ENCODE measurements around the gene GPR137B. TPM values are rescaled to one million over a fixed set of nuclear protein-coding genes. Genes with fewer than 3 reads are reported as not detected.

The GPR137B gene
- total and polyA plus RNA-seq, 2 of the 4 experiments (the other 2 are of a cell fraction), result 4.5 to 12.3 TPM

GRCh38 chr1:236112332-236112627, 30.1 kb upstream of the GPR137B start:
- no CpG with 5 or more reads among the region's 6 CpGs for WGBS, 2 experiments (ENCODE audit: extremely low coverage in 2 of 2, insufficient read length in 1 of 2)
- Histone ChIP-seq H4K5ac (ENCODE audit: low read depth, low read length) (no peak overlapping the region), H4K91ac (ENCODE audit: insufficient read depth, low read depth, low read length) (no peak overlapping the region), H3K23ac (ENCODE audit: low read depth, low read length) (no peak overlapping the region), H2AK9ac (replicated peaks; ENCODE audit: low read depth, low read length, poor library complexity) (no peak overlapping the region), H2AK5ac (ENCODE audit: low read depth, low read length) (no peak overlapping the region), H3K14ac (replicated peaks; ENCODE audit: low read depth, low read length) (no peak overlapping the region), H2BK5ac (ENCODE audit: low read depth, low read length, poor library complexity, severe bottlenecking) (no peak overlapping the region), H3K56ac (ENCODE audit: extremely low read depth, insufficient read depth, low read length) (no peak overlapping the region), H2BK120ac (ENCODE audit: low read depth, low read length) (no peak overlapping the region), H3K79me1 (ENCODE audit: low read depth in 1 of 2, low read length in 2 of 2) (no peaks in the 10 kb centered on the region), H3K4me2 (ENCODE audit: low read depth, low read length) (no peak overlapping the region), H3K27ac (ENCODE audit: insufficient read depth, low read length) (no peak overlapping the region), H3K9me1 (ENCODE audit: insufficient read depth, low read length) (no peaks in the 10 kb centered on the region), H2BK20ac (ENCODE audit: low read depth, low read length) (no peak overlapping the region), H3K4me1 (ENCODE audit: control insufficient read depth, insufficient read depth, low read length) (no peaks in the 10 kb centered on the region), H3K4ac (ENCODE audit: low read depth, low read length) (no peak overlapping the region), H3K27me3 (ENCODE audit: control insufficient read depth, insufficient read depth, low read length) (no peaks in the 10 kb centered on the region; the same call in 1 of the 2 replicates), H4K20me1 (ENCODE audit: insufficient read depth, low read length) (no peaks in the 10 kb centered on the region), H3K9ac (ENCODE audit: low read depth, low read length) (no peak overlapping the region), H3K18ac (ENCODE audit: low read depth, low read length) (no peak overlapping the region), H3K36me3 (ENCODE audit: control insufficient read depth, insufficient read depth, low read length) (no peaks in the 10 kb centered on the region), H3K9me3 (ENCODE audit: control insufficient read depth, insufficient read depth, low read length) (no peaks in the 10 kb centered on the region), H4K8ac (ENCODE audit: low read depth in 2 of 2, low read length in 2 of 2) (no peak overlapping the region), H3K4me3 (ENCODE audit: insufficient read depth, low read depth, low read length) (no peak overlapping the region), H2AFZ (replicated peaks; ENCODE audit: low read length, poor library complexity) (no peak overlapping the region), H2BK15ac (ENCODE audit: low read depth, low read length) (no peak overlapping the region)
- no peak for TF ChIP-seq MAZ (IDR thresholded peaks at IDR 0.05; ENCODE audit: borderline replicate concordance, low read depth, low read length)
- no peak for TF ChIP-seq BHLHE40 (IDR thresholded peaks at IDR 0.05; ENCODE audit: low read depth, low read length)
- TF ChIP-seq RCOR1 (IDR thresholded peaks at IDR 0.05; ENCODE audit: insufficient replicate concordance, low read length), result no peak
- TF ChIP-seq MAFK (IDR thresholded peaks at IDR 0.05; ENCODE audit: low read depth, low read length), result no peak
- TF ChIP-seq CTCF (conservative IDR thresholded peaks at IDR 0.05; ENCODE audit: low read depth, low read length), result no peak
- no peak for TF ChIP-seq FOS (IDR thresholded peaks at IDR 0.05; ENCODE audit: low read depth, low read length)
- TF ChIP-seq RAD21 (IDR thresholded peaks at IDR 0.05; ENCODE audit: low read length), result no peak
- TF ChIP-seq MXI1 (IDR thresholded peaks at IDR 0.05; ENCODE audit: borderline replicate concordance, low read depth, low read length), result no peak
- no peak for TF ChIP-seq RFX5 (IDR thresholded peaks at IDR 0.05; ENCODE audit: low read depth, low read length)
- no peak for TF ChIP-seq POLR2A (IDR thresholded peaks at IDR 0.05; ENCODE audit: low read depth, low read length)
- TF ChIP-seq CHD1 (IDR thresholded peaks at IDR 0.05; ENCODE audit: low read depth, low read length), result no peak
- no peak for TF ChIP-seq CEBPB (IDR thresholded peaks at IDR 0.05; ENCODE audit: low read depth, low read length)
- no peak for TF ChIP-seq USF2 (IDR thresholded peaks at IDR 0.05; ENCODE audit: low read depth, low read length)
- TF ChIP-seq ELK1 (IDR thresholded peaks at IDR 0.05; ENCODE audit: borderline replicate concordance, low read depth, low read length), result no peak
- no peak for TF ChIP-seq NFE2L2 (IDR thresholded peaks at IDR 0.05; ENCODE audit: low read depth, low read length)
- no peak for TF ChIP-seq SMC3 (IDR thresholded peaks at IDR 0.05; ENCODE audit: low read depth, low read length)
- CTCF ChIA-PET, result no interaction called here
- intact Hi-C loops (cut with micrococcal nuclease), result loop anchor here (10.0 kb wide), 1 partner anchor 233 kb away; no protein-coding TSS in a partner anchor
- BruUV-seq (replicated peaks), result no TSS peak
- POLR2A ChIA-PET (ENCODE audit: unreplicated experiment), result no interaction called here
- in situ Hi-C loops (cut with MboI; ENCODE audit: low sequenced_read_pairs), result loop anchor here (5.0 to 25.0 kb wide), 3 partner anchors 183 to 1275 kb away; no protein-coding TSS in a partner anchor
- ATAC-seq (ENCODE audit: low read depth) (no peak), DNase-seq (no peak)
- dilution Hi-C loops (cut with HindIII; ENCODE audit: low sequenced_read_pairs, unreplicated experiment), result no loop called here
